HG02981 (cell line): ENCODE data around the gene TMEM184B.

Experiments used
- ATAC-seq: cut with Tn5 transposase; IDR thresholded peaks from one replicate; pipeline ENCODE4 v1.9.1; 2021; ENCODE audit warnings: mild to moderate bottlenecking, moderate library complexity; ENCODE audit not compliant: unreplicated experiment

The TMEM184B gene

DNA sequence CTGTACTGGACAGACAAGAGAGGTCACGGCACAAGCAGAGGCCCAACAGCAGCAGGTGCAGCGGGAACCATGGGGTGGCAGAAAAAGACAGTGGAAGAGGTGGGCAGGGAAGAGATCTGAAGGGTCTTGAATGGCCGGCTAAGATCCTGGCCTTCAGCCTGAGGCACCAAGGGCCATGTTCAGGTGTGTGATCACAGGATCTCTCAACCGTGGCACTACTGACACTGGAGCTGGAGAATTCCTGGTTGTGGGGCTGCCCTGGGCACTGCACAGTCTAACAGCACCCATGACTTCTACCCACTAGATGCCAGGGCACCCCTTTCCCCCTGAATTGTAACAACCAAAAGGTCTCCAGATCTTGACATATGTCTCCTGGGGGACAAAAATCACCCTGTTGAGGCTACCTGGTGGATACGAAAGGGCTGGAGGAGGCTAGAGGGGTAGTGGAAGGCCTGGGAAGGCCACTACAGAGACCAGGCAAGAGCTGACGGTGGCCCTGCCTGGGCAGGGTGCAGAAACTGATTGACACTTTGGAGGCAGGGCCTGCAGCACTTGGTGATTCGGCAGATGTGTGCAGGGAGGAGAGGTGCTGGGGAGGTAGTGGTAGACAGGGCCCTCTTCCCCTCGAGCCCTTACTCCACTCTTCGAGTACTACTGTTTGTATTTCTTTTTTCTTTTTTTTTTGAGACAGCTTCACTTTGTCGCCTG is 36.1 kb upstream of the TMEM184B start:
- no peak for ATAC-seq

DNA sequence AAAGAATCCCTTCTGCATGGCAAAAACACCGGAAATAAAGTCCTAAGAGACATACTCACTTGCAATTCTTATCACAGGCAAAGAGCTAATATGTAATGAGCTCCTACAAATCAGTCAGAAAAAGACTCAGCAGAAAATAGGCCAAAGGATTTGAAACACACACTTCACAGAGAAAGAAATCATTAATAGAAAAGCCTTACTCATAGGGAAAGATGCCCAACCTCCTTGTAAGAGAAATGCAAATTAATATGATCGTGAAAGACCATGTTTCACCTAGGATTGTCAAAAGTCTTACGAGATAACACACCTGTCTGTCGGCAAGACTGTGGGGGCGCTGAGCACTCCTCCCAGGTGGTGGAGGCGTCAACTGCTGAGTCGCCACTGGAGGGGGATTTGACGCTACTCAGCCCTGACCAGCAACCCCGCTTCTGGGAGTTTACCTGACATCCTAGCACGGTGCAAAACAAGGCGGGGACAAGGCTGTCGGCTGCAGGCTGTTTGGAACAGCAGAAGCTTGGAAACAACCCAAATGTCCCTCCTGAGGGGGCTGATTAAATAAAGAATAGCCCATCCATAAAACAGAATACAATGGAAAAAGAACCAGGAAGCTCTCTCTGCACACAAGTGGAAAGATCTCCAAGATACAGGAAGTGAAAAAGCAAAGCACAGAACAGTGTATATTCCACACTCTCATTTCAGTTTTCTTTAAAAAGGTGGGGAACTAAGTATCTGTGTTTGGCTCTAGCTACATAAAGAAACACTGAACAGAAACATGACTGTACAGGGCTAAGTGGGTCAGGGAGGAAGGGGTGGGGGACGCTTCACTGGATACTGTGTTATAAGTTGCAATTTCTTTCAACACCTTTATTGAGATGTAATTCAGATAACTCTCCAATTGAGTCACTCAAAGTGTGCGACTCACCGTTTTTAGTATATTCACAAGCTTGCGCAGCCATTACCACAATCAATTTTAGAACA is 33.0 kb upstream of the TMEM184B start:
- ATAC-seq = peak; percentile 57

GRCh38 chr22:38304526-38304925 is 31.7 kb upstream of the TMEM184B start:
- ATAC-seq = no peak

DNA sequence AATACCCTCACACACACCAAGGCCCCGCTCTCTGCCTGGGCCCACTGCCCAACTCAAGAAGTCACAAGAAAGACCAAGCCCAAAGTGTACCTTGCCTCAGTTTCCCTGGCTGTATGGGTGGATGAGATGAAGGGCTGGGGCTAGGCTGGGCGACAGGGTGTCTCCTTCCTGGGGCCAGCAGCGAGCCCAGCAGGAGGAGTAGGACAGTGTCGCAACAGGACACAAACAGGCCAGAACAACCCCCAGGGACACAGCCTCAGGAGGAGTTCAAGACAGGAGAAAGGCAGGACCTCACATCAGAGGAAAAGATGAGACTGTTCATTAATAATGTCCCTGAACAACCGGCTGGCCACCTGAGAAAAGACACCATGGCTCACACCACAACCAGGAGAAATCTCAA is 31.2 kb upstream of the TMEM184B start:
- no peak for ATAC-seq

GRCh38 chr22:38302906-38303305 is 30.1 kb upstream of the TMEM184B start:
- no peak for ATAC-seq

- ATAC-seq = no peak
These were observed 28.1 kb upstream of the TMEM184B start for GRCh38 chr22:38300946-38301345.

GRCh38 chr22:38300197-38300945 is 27.6 kb upstream of the TMEM184B start:
- no peak for ATAC-seq

GRCh38 chr22:38299770-38300102 is 26.9 kb upstream of the TMEM184B start:
- no peak for ATAC-seq

- ATAC-seq = no peak
These were observed 25.6 kb upstream of the TMEM184B start for GRCh38 chr22:38298312-38299005.

DNA sequence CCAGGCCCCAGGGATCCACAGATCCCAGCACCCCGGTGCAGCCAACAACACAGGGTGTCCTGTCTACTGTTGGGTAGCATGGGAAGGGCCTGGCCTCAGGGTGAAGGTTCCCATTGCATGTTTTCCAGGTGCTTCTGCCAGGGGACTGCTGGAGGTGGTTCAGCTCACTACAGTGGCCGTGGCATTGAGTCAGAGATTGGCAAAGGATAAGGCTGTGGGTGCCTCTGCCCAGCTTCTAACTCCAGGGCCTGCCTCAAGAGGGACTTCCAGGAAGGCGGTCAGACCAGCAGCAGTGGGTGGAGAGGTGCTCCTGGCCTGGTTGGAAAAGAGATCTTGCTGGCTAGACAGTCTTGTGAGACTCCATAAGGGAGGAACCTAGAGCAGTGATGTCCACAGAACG is 23.6 kb upstream of the TMEM184B start:
- ATAC-seq = no peak

- ATAC-seq = no peak
These were observed 23.1 kb upstream of the TMEM184B start for GRCh38 chr22:38295863-38296262.

DNA sequence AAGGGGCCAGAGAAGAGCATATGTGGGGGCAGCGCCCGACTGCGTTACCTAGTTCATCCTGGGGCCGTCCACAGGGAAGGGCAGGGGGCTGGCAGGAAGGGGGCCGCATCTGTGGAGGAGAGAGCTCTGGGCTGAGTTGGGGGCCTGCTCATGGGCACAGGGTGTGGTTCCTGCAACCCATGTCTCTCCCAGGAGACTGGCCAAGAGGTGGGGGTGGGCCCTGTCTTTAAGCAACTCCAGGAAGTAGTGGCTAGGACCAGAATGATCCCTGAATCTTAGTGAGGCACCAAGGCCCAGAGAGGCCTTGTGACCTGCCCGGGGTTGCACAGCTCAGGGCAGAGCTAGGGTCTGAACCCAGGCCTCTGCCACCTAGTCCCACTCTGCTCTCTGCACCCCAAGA is 22.5 kb upstream of the TMEM184B start:
- no peak for ATAC-seq

- ATAC-seq = no peak
These were observed 21.4 kb upstream of the TMEM184B start for GRCh38 chr22:38294193-38294592.

DNA sequence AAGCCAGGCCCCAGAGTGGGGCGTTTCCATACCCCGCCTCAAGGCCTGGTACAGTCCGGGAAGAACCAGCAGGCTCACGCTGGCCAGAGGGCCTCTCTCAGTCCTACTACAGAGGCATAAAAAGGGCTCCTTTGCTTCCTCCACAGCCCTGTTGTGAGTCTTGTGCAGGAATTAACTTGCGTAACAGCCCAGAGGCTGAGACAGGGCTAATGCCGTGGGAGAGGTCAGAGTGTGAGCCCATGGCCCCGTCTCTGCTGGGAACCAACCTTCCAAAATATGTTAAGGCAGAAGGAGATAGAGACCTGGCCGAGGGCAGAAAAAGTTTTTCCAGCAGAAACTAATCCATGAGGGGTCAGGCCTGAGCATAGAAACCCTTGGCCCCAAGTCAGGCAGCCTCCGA is 19.9 kb upstream of the TMEM184B start:
- no peak for ATAC-seq

GRCh38 chr22:38291201-38291777 is 18.5 kb upstream of the TMEM184B start:
- no peak for ATAC-seq

- no peak for ATAC-seq
These were observed 17.5 kb upstream of the TMEM184B start for GRCh38 chr22:38290347-38290746.

DNA sequence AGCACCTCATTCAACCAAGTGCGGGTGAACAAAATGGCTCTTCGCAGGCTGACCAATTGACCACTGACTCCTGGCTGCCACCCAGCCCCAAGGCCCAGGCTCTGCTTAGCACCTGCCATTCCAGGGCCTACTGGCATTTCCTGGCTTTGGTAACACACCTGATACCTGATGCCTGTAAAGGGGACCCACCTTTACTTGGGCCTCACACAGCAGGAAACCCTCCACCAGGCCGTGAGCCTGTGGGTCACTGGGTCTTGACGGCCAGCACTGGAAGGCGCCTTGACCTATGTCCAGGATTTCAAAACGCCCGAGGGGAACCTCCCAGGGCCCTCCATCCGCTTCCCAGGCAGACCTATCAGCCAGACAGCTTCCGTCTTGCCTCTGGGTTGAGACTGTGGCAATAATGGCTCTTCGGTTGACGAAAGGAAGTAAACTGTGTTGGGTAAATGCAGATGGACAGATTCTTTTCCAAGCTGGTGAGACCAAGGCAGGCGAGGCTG is 16.8 kb upstream of the TMEM184B start:
- ATAC-seq = no peak

DNA sequence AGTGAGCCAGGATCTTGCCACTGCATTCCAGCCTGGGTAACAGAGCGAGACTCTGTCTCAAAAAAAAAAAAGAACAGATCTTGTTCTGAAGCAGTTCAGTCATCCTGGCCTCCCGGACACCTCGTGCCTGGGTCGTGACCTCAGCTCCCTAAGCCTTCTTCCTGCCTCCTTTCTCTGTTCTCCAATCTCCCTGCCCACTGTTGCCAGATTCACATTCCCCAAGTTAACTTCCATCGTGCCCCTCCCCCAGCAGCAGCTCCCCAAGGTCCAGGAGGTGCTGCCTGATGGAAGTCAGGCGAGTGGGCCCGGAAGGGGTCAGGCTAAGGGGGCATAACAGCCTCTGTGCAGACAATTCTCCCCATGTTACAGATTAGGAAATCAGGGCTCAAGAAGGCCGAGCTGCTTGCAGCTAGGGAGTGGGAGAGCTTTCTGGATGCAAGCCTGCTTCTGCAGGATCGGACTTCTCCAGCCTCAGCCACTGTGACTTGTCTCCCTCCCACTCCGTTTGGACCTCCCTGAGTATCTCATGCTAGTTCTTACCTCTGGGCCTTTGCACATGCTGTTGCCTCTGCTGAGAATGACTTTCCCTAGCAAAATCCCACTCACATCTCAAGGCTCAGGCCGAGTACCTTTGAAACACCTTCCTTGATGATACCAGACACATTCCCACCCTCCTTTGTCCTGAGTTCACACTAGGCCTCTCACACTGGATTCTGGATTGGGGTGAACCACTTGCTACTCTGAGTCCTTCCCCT is 14.3 kb upstream of the TMEM184B start:
- no peak for ATAC-seq

- no peak for ATAC-seq
These were observed 12.2 kb upstream of the TMEM184B start for GRCh38 chr22:38285018-38285417.

DNA sequence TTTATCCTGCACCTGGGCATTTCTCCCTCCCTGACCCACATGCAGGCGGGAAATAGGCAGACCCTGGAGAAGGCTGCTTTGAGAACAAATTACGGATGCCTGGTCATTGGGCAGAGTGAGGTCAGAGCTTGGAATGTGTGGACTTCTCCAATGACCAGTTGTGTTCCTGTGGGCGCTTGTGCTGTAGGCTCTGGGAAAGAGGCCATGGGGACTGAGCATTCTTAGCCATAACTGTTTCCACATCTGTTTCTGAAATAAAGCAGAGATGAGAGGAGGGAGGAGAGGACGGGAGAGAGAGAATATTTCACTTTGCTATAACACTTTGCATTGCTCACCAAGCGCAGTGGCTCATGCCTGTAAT is 11.2 kb upstream of the TMEM184B start:
- no peak for ATAC-seq
